GM21515 (cell line): ENCODE results near the gene KCNF1.

Experiments
- ATAC-seq: cut with Tn5 transposase; IDR thresholded peaks from one replicate; pipeline ENCODE4 v1.9.1; 2021; ENCODE audit not compliant: unreplicated experiment

KCNF1 gene

DNA sequence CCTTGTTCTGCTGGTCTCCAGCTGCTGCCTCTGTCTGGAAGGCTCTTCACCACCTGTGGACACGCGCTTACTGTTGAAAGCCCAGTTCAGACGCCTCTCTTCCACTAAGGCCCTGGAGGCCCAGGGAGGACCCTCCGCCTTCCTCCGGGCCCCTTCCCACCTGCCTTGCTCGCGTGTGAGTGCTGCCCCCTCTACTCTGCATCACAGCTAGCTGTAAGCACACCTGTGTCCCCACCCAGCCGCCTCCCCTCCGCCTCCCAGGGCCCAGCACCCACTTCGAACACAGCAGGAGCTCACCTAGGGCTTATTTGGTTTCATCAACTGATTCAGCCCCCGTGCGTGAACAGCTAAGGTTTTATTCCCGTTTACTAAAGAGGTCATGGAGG, 49.7 kb downstream of the KCNF1 start:
- ATAC-seq, result no peak

DNA sequence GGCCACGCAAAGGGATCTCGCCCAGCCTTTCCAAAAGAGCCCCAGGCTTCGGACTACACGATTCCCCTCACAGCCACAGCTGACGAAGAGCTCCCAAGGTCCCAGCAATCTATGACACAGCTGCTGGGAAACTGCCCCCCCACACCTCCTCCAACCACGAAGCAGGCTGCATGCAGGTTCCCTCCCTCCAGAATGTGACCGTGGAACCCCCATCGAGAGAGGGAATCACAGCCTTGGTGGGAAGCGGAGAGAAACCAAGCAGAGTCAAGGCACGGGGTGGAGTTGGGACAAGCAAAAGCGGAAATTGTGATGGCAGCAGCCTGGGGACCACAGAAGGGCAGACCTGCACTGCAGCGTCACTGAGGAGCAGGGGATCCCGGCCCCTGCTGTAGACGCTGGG, 50.3 kb downstream of the KCNF1 start:
- ATAC-seq, result no peak

DNA sequence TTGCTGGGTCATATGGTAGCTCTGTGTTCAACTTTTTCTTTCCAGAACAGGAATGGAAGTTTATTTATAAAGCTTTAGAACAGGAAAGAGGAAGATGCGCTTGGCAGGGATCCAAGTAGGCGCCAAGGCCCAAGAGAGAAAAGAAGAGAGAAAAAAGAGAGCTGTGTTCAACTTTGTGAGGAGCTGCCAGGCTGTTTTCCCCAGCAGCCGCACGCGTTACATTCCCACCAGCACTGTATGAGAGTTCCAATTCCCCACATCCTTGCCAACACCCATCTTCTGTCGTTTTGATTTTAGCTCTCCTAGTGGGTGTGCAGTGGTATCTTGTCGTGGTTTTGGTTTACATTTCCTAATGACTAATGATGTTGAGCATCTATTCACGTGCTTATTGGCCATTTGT, 51.4 kb downstream of the KCNF1 start:
- ATAC-seq, result no peak
